HFF-Myc (cell line): ENCODE data around the gene MAB21L1.

Experiments
- DNase-seq: peaks from one replicate; pipeline ENCODE4 v3.0.0-alpha.2; 2011; ENCODE audit warnings: low read depth; ENCODE audit errors: extremely low read depth
- H3K4me3 ChIP-seq: replicated peaks from 2 replicates; pipeline ENCODE4 v1.5.1; 2011; ENCODE audit warnings: low read depth, mild to moderate bottlenecking, control low read depth, low read length
- TF ChIP-seq, protein P1 (sequence below): IDR thresholded peaks from 2 replicates; pipeline ENCODE4 v1.5.1; 2012; ENCODE audit warnings: mild to moderate bottlenecking, low read depth, low read length, control low read depth; ENCODE audit errors: missing control alignments

MAB21L1 gene

DNA sequence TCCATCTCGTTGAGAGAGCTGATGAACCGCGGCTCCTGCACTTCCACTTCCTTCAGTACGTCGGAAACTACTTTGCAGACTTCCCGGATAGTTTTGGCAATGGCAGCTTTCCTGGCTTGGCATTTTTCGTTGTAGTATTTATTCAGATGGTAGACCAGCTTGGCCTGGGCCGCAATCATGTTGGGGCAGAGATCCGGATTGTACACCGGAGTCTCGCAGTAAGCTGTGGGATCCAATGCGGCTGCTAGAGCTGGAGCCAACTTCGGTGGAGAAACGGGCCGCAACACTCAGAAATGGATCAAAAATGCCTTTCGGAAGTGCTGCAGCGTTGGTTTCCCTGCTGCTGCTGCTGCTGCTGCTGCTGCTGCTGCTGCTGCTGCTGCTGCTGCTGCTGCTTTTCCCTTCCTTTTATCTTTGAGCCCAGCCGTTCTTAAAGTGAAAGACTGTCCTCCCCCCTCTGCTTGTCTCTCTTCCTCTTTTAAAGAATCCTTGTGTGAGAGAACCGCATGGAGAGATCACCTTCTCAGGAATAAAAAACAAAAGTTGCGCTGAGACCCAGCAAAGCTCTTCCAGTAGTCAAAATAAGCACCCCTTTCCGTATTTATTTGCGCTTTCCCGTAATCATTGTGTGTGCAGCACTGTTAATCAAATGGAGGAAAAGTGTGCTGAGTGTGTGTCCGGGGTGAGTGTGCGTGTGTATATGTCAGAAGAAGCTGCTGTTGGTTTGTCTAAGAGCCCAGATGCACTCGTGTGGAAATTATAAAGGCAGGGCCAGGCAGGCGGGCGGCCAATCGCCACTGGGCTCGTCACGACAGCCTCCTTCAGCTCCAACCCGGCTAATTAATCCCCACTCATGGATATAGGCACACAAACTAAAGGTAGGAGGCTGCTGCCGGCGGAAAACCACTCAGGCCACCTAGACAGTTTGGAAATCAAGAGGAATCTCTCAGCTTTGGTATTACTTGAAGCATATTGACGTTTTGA is at the start of gene MAB21L1:
Gene MAB21L1, minus strand, starts transcription at position 730 of the 984 bp plus-strand sequence. Its CDS starts 551 bp downstream, at position 179.
- peak within 1 kb of the TSS; percentile 76 for H3K4me3 ChIP-seq
- DNase-seq: peak; percentile 96
- TF ChIP-seq, protein P1, sequence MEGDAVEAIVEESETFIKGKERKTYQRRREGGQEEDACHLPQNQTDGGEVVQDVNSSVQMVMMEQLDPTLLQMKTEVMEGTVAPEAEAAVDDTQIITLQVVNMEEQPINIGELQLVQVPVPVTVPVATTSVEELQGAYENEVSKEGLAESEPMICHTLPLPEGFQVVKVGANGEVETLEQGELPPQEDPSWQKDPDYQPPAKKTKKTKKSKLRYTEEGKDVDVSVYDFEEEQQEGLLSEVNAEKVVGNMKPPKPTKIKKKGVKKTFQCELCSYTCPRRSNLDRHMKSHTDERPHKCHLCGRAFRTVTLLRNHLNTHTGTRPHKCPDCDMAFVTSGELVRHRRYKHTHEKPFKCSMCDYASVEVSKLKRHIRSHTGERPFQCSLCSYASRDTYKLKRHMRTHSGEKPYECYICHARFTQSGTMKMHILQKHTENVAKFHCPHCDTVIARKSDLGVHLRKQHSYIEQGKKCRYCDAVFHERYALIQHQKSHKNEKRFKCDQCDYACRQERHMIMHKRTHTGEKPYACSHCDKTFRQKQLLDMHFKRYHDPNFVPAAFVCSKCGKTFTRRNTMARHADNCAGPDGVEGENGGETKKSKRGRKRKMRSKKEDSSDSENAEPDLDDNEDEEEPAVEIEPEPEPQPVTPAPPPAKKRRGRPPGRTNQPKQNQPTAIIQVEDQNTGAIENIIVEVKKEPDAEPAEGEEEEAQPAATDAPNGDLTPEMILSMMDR: no peak

DNA sequence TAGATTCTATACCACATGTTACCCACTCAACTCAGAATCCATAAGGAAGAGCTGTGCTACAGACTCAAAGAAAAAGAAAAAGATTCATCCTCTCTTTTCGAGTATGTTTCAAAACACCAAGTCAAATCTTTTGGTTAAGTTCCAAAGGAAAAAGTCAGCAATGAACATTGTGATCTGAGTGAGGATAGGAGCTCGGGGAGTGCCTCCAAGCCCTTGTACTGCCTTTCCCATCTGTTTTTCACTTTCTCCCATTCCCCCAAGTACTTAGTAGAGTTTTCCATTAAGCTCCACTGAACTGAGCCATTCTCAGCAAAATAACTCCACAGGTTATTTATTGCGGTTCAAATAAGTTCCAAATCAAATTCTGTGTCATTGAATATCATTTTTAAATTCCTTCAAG is 47.7 kb upstream of the MAB21L1 start:
- TF ChIP-seq, protein P1: no peak
- H3K4me3 ChIP-seq: no peak overlapping the region
- DNase-seq: no peak

DNA sequence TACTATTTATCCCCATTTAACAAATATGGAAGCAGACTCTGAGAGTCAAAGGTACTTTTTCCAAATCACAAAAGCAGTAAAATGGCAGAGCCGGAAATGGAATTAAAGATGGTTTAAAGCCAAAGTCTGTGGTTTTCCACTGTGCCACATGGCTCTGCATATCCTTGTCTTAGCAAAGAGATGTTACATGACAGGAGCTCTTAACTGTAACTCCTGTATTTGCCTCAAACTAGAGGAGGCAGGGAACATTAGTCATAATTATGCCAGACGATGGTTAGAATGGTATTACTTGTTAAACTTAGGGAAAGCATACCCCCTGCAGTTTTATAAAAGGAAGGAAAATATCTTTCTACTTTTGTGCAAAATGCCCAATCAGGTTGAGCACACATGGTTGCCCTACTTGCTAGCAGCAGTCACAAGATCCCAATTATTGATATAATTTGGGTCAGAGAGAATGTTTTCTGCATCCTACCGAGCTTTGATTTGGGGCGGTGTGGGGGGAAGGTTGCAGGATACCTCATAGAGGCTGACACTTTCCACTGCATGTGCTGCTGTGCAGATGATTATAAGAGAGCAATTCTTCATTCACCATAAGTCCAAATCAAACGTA is 42.0 kb upstream of the MAB21L1 start:
- TF ChIP-seq, protein P1: no peak
- DNase-seq: no peak
- no peak overlapping the region for H3K4me3 ChIP-seq

DNA sequence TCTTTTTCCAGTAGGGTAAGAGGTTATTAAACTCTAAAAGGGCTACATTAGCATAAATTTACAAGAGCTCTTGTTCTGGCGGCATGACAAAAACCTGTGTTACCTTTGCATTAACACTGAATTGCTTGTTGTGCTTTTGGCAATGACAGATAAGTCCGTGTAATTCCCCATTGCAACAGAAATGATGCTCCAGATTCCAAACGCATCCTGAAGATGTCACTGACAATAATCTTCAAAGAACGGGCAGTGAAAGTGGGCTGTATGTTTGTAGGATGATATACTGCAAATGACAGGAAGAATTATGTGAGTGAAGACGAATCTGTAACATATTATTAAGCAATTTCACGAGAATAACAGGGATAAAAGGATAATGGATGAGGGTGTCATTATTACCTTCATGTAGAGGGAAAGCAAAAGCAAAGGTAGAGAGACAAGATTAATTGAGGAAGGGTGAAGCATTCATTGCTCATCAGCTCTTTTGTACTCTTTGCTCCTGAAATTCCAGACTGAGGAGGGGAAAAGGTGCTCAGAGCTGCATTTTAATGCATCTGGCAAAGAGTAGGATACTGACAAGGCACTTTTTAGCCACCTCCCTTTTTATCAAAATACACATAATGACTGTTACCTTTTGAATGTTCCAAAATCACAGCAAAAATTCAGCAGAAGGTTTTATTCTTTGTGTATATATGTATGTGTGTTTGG is 38.5 kb upstream of the MAB21L1 start:
- no peak for DNase-seq
- no peak overlapping the region for H3K4me3 ChIP-seq
- TF ChIP-seq, protein P1: no peak

DNA sequence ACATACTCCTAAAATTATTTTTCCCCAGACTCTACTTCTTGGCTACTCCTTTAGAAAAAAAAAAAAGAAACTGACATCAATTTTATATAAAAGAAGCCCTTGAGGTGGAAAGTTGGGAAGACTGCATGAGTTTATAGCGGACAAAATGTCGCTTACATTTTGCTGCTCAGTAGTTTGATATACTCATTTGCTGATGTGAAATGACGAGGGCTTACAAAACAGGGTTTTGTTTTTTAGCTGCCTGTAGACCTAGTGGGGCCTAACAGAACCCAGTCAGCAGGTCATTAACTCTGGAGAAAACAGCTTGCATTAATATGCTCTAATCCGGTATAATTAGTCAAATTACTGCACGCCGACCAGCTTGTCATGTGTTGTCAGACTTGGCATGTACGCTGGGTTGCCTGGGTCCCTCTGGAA is 37.6 kb upstream of the MAB21L1 start:
- no peak overlapping the region for H3K4me3 ChIP-seq
- TF ChIP-seq, protein P1: no peak
- no peak for DNase-seq

DNA sequence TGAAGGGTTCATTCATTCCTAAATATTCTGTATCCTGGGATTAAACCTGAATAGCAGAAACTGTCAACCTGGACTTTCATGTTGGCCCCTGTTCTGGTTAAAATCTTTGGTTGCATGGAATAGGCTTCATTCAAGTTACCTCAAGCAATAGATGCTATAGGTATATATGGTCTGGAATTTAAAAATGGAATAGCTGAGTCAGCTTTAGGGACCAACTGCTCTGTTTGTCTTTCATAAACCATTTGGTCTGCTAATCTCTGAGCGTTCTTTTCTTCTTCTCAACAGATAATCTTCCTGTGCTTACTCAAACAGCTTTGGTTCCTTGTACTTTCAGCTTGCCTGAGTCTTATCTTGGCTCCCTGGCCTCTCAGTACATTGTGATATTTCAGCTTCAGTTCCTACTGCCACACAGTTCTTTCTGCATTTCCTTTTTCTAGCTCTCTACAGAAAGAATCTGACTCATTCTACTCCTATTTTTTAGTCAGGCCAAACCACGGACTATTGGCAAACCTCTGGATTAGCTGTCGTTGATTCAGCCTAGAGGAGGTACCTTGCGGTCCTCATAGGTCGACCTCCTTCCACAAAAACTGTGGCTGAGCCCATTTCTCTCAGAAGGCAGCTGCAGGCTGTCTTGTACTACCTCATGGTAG is 35.9 kb upstream of the MAB21L1 start:
- DNase-seq: peak; percentile 66
- no peak overlapping the region for H3K4me3 ChIP-seq
- TF ChIP-seq, protein P1: no peak
